Ramos (cell line): Measurements from ENCODE around the gene DYSF.
"Not testable (repeated sequence)": the region's sequence is repeated elsewhere in the genome, so short reads cannot be mapped to it uniquely, and the experiment has no call there.

Source experiments
- in situ Hi-C: fragments of 300-500 bp; cut with MboI; formaldehyde crosslinking; loops from one replicate; pipeline ENCODE4 v1.14.3; 2022; ENCODE audit warnings: low sequenced_read_pairs; ENCODE audit not compliant: unreplicated experiment

Gene DYSF

GRCh38 chr2:71620851-71621251 lies 167.5 kb downstream of the DYSF start:
- in situ Hi-C loops = no loop called here

DNA sequence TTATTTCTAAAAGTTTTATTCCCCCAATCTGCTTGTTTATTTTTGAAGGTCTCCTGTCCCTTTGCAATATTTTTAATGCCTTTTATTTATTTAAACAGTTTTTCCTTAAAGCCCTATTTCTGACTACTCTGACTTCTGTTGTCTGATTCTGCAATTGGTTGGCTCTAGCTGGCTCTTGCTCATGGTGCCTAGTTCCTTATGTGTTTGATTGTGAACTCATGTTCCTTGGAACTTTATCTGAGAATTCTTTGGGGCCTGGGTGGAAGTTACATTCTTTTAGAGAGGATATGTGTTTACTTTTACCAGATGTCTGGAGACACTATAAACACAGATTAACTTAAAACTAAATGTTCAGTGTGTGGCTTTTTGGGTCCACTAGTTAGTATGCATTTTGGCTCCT lies 175.9 kb downstream of the DYSF start:
- in situ Hi-C loops = no loop called here

DNA sequence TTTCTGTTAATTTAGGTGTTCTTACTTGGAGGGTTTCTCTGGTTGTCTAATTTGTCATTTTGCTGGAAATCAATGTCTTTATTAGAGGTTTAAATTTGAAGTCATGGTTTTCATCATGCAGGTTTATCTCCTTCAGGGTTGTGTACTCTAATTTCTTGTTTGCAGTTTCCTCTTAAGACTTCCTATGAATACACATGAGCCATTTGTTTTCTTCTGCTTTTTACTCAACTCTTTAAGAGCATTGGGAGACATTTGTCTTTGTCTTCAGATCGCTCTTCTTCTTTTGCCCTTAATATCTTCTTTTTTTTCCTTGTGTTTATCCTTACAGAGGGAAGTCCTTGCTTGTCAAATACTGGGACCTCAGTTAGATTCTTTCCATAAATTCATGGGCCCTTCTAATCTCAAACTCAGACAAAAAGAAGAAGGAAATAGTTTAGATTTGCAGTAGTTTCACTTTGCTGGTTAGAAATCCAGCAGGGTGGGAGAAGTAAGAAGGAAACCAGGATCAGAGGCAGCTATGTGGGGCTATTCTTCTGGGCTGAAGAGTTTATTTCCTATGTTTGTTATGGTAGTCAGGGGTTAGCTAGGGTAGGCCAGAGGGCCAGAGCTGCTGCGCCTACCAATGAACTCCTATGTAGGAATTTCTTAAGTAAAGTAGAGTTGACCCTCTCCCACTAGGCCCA lies 176.6 kb downstream of the DYSF start:
- in situ Hi-C loops = no loop called here

GRCh38 chr2:71630454-71631328 lies 177.3 kb downstream of the DYSF start:
- in situ Hi-C loops = no loop called here

GRCh38 chr2:71631411-71631931 lies 178.1 kb downstream of the DYSF start:
- in situ Hi-C loops = no loop called here

- in situ Hi-C loops = no loop called here
These were observed 179.7 kb downstream of the DYSF start for GRCh38 chr2:71633086-71633485.

- in situ Hi-C loops = no loop called here
These were observed 181.2 kb downstream of the DYSF start for GRCh38 chr2:71634567-71634966.

GRCh38 chr2:71635798-71636197 lies 182.4 kb downstream of the DYSF start:
- in situ Hi-C loops = no loop called here

DNA sequence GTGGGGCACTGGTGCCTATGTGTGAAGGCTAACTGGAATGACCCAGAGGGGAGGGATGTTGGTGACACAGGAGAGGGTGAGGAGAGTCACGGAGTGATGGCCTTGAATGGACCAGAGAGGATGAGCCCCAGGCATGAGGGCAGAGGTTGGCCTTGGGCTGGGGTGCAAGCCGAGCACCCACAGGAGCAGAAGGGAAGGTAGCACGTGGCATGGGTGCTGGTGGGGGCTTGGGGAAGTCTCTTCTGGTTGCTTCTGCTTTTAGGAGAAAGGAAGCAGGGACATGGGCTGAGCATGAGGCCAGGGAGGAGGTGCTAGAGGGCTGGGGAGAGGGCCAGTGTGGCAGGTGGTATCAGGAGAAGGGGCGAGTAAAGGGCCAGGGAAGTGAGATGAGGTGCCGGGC lies 183.8 kb downstream of the DYSF start:
- in situ Hi-C loops = no loop called here

DNA sequence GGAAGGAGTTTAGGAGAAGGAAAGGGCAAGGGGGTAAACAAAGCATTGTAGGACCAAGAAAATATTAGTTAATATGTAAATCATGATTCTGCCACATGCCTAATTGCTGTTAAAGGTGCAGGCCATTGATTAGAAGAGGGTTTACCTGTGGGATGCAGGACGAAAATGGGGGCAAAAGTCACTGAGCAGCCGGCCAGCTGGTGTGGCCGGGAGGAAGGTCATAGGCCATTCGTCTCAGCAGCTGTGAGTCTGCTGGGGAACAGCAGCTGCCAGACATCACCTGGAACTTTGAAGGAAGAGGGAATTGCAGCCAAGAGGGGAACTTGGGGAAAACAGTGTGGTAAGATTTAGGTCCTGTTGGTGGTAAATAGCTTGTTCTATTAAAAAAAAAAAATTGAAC lies 184.4 kb downstream of the DYSF start:
- in situ Hi-C loops = no loop called here

GRCh38 chr2:71639735-71640134 lies 186.4 kb downstream of the DYSF start:
- in situ Hi-C loops = no loop called here

DNA sequence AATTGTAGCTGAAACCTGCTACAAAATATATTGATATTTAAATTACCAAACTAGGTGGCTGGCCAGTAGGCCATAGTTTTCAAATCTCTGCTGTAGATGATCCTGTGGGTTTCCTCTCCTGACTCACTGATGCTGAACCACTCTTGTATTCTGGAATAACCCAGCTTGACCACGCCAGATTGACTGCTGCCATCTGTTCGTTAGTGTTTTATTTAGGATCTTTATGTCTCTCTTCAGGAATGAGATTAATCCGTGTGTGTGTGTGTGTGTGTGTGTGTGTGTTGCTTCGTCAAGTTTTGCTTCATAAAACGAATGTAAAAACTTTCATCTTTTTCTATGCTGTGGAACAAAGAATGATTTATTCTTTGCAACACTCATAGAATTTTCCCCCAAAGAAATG lies 187.1 kb downstream of the DYSF start:
- in situ Hi-C loops = no loop called here

DNA sequence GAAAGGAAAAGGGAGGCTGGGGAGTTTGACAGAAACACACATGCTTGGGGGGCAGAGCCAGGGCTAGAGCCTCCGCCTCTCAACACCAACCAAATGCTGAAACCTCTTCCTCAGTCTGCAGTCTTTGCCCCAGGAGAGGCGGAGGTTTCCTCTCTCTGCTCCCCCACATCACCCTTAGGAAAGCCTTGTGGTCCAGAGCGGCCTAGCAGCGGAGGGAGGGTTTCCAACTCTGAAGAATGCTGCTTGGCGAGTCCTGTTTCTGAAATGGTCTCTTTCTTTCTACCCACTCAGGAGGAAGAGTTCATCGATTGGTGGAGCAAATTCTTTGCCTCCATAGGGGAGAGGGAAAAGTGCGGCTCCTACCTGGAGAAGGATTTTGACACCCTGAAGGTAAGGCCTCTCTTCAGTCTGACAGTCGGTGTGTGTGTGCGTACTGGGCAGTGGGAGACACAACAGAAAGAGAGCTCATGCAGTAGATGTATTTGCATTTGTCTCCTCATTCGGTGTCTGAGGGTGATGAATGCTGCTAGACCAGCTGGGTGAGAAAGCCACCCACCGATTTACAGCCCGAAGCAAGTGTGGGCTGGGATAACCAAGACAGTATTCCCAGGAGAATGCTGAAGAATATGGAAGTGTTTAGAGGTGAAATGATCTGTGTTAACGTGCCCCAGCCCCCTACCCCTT lies 190.5 kb downstream of the DYSF start:
- in situ Hi-C loops = no loop called here

DNA sequence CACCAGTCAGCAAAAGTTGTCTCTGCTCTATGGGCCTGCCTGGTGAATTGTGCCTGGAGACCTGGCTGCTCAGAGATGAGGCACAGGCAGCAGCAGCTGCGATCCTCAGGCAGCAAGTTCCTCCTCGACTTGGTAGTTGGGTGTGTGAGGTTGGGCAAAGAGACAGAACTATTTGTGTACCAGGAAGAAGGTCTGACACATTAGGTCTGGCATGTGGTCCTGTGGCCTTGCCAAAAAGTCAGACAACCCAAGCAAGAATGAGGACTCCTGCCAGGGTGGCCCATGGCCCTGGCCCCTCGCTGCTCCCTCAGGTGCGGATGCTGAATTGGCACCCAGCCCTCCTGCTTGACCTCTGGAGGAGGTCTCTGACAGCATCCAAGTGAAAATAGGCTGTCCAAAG lies 192.7 kb downstream of the DYSF start:
- in situ Hi-C loops = no loop called here

DNA sequence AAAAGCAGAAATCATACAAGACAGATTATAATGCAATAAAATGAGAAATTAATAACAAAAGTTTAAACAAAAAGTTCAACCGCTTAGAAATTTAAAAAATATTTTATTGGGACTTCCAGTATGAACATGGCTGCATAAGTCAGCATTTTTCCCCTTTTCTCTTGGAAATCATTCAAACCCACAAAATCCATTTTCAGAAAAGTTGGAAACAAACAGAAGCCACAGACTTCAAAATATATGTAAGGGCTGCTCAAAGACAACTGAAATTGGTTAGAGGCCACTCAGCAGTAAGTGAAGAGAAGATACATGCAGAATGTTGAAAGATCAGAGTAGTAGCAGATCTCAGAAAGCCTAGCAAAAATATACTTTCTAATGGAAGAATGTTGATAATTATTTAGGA lies 194.0 kb downstream of the DYSF start:
- in situ Hi-C loops = no loop called here

DNA sequence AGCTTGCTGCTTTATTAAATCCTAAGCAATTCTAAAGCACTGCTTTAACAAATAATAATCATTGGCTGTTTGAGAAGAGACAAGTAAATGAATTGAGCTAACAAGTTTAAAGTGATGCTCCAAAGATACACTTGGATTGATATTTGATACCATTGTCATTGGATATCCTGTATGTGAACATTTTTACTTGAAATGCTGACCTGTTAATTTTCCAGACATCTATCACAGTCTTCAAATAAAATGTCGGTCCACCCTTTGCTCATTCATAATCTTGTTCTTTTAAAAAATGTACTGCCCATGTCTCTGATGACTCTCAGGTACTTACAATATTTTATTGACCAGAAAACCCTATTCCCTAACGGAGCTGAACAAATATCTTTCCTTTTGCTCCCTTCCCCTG lies 202.1 kb downstream of the DYSF start:
- in situ Hi-C loops = no loop called here

DNA sequence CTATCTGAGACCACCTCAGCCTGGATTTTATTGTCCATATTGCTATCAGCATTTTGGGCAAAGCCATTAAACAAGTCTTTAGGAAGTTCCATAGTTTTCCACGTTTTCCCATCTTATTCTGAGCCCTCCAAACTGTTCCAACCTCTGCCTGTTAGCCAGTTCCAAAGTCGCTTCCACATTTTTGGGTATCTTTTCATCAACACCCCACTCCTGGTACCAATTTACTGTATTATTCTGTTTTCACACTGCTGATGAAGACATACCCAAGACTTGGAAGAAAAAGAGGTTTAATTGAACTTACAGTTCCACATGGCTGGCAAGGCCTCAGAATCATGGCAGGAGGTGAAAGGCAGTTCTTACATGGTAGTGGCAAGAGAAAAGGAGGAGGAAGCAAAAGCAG lies 204.9 kb downstream of the DYSF start:
- in situ Hi-C loops = not testable (repeated sequence)

- in situ Hi-C loops = no loop called here
These were observed 205.4 kb downstream of the DYSF start for GRCh38 chr2:71658771-71659170.

- in situ Hi-C loops = no loop called here
These were observed 206.6 kb downstream of the DYSF start for GRCh38 chr2:71659868-71660518.

DNA sequence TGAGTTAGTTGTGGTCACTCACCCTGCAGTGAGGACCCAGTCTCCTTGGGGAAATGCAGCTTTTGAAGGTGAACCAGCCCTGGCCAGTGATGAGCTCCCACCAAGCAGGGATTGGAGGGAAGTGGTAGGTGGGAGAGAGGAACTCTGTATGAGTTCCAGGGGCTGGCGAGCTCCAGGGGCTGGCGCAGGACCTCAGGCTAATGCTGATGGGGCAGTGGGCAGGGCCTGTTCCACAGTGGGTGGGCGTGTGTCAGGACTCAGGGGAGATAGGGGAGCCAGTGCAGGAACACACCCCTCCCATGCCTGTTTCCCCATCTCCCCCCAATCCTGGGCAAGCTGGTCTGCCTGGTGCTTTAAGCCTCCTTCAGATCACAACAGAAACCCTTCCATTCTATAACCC lies 208.4 kb downstream of the DYSF start:
- in situ Hi-C loops = no loop called here
